ENCODE data around the gene CACNA1D.

Gene CACNA1D

DNA sequence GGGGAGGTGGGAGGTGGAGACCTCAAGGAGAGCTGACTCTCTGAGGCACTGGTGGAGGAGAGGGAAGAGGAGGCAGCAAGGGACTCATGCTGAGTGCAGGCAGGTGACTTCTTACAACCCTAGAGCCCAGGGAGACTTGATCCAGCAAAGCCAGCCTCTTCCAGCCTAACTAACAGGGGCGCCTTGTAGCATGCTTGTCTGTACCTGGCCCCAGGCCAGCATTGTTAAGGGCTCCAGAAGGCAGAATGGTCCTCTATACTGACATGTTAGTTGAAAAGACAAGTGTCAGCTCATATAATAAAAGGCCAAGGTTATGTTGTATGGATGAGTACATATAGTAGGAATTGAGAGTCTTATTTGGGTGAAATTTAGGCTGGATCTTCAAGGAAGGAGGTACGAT lies 286.4 kb downstream of the CACNA1D start:
- Histone ChIP-seq H3K27ac (ENCODE audit: low read depth, low read length) (no peak overlapping the region), H3K4me3 (ENCODE audit: low read length) (no peak overlapping the region), H3K23ac (ENCODE audit: low read length) (no peak overlapping the region), H2AK5ac (ENCODE audit: low read length) (no peak overlapping the region), H3K36me3 (ENCODE audit: control insufficient read depth, insufficient read depth, low read length) (no peaks in the 10 kb centered on the region), H3K9ac (ENCODE audit: low read length) (no peak overlapping the region), H4K5ac (ENCODE audit: low read length) (no peak overlapping the region), H3K79me1 (ENCODE audit: low read length) (no peaks in the 10 kb centered on the region), H2BK120ac (ENCODE audit: low read depth, low read length) (no peak overlapping the region), H3K79me2 (ENCODE audit: control insufficient read depth, insufficient read depth, low read length) (no peaks in the 10 kb centered on the region), H2BK15ac (replicated peaks; ENCODE audit: low read depth) (no peak overlapping the region), H4K8ac (ENCODE audit: low read depth, low read length) (no peak overlapping the region), H3K27me3 (ENCODE audit: insufficient read depth, low read length, poor library complexity) (no peaks in the 10 kb centered on the region), H3K4me1 (ENCODE audit: control insufficient read depth, low read depth, low read length) (peaks cover 2% of the 10 kb centered on the region), H2BK5ac (ENCODE audit: low read length) (no peak overlapping the region), H3K18ac (ENCODE audit: low read length) (no peak overlapping the region), H3K4me2 (ENCODE audit: low read length) (no peak overlapping the region), H3K4ac (ENCODE audit: low read depth, low read length) (no peak overlapping the region), H3K56ac (ENCODE audit: low read length) (no peak overlapping the region)
- WGBS (ENCODE audit: extremely low coverage, insufficient coverage, low lambda C conversion rate) = no CpG with 5 or more reads among the region's 2 CpGs
- DNase-seq = no peak

DNA sequence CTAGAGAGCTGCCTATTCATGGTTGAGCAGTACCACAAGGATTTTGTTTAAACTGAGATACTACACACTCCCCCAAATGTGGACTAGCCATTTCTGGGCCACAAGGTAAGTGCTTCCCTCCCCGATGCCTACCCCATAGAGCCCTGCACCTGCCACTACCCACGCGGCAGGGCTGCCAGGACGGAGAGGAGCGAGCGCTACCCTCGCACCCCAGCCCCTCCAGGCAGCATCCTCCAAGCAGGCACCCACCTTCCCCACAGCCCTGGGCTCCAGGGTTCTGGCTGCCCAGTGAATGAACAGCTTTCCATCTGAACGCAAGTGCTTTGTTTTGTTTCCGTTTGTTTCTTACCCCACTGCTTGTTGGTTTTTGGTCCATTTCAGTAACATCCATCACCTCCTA lies 292.6 kb downstream of the CACNA1D start:
- Histone ChIP-seq H3K56ac (ENCODE audit: low read length) (no peak overlapping the region), H3K27ac (ENCODE audit: low read depth, low read length) (no peak overlapping the region), H3K4me2 (ENCODE audit: low read length) (no peak overlapping the region), H4K8ac (ENCODE audit: low read depth, low read length) (no peak overlapping the region), H3K23ac (ENCODE audit: low read length) (no peak overlapping the region), H2BK120ac (ENCODE audit: low read depth, low read length) (no peak overlapping the region), H3K27me3 (ENCODE audit: insufficient read depth, low read length, poor library complexity) (no peaks in the 10 kb centered on the region), H2BK15ac (replicated peaks; ENCODE audit: low read depth) (no peak overlapping the region), H3K79me1 (ENCODE audit: low read length) (no peaks in the 10 kb centered on the region), H4K5ac (ENCODE audit: low read length) (no peak overlapping the region), H3K9ac (ENCODE audit: low read length) (no peak overlapping the region), H3K4me1 (ENCODE audit: control insufficient read depth, low read depth, low read length) (peaks cover 2% of the 10 kb centered on the region), H2AK5ac (ENCODE audit: low read length) (no peak overlapping the region), H2BK5ac (ENCODE audit: low read length) (no peak overlapping the region), H3K36me3 (ENCODE audit: control insufficient read depth, insufficient read depth, low read length) (no peaks in the 10 kb centered on the region), H3K4ac (ENCODE audit: low read depth, low read length) (no peak overlapping the region), H3K4me3 (ENCODE audit: low read length) (no peak overlapping the region), H3K18ac (ENCODE audit: low read length) (no peak overlapping the region), H3K79me2 (ENCODE audit: control insufficient read depth, insufficient read depth, low read length) (no peaks in the 10 kb centered on the region)
- no CpG with 5 or more reads among the region's 9 CpGs for WGBS (ENCODE audit: extremely low coverage, insufficient coverage, low lambda C conversion rate)
- no peak for DNase-seq

DNA sequence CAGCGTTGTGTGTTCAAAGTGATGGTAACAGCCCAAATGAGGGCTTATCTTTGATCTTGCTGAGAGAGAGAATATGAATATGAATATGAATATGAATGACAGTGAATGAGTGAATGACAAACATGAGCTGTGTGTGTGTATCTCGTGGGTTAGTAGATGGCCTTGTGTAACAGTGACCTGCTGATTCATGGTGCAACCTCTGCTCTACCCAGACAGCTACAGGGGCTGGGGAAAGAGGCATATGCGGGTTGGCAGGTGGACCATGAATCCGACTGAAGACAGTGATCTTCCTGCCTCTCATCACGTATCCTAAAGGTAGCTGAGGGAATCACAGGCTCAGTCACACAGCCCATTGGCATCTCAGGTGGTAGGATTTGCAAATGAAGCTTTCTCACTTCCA lies 293.6 kb downstream of the CACNA1D start:
- peak; percentile 44 for DNase-seq
- Histone ChIP-seq H4K8ac (ENCODE audit: low read depth, low read length) (no peak overlapping the region), H3K4me1 (ENCODE audit: control insufficient read depth, low read depth, low read length) (peaks cover 2% of the 10 kb centered on the region), H3K9ac (ENCODE audit: low read length) (no peak overlapping the region), H3K56ac (ENCODE audit: low read length) (no peak overlapping the region), H3K4me2 (ENCODE audit: low read length) (no peak overlapping the region), H3K27me3 (ENCODE audit: insufficient read depth, low read length, poor library complexity) (no peaks in the 10 kb centered on the region), H3K79me2 (ENCODE audit: control insufficient read depth, insufficient read depth, low read length) (no peaks in the 10 kb centered on the region), H3K27ac (ENCODE audit: low read depth, low read length) (no peak overlapping the region), H2BK5ac (ENCODE audit: low read length) (no peak overlapping the region), H2BK15ac (replicated peaks; ENCODE audit: low read depth) (no peak overlapping the region), H3K23ac (ENCODE audit: low read length) (no peak overlapping the region), H2AK5ac (ENCODE audit: low read length) (no peak overlapping the region), H2BK120ac (ENCODE audit: low read depth, low read length) (no peak overlapping the region), H3K4me3 (ENCODE audit: low read length) (no peak overlapping the region), H4K5ac (ENCODE audit: low read length) (no peak overlapping the region), H3K36me3 (ENCODE audit: control insufficient read depth, insufficient read depth, low read length) (no peaks in the 10 kb centered on the region), H3K4ac (ENCODE audit: low read depth, low read length) (no peak overlapping the region), H3K79me1 (ENCODE audit: low read length) (no peaks in the 10 kb centered on the region), H3K18ac (ENCODE audit: low read length) (no peak overlapping the region)
- no CpG with 5 or more reads among the region's 5 CpGs for WGBS (ENCODE audit: extremely low coverage, insufficient coverage, low lambda C conversion rate)

DNA sequence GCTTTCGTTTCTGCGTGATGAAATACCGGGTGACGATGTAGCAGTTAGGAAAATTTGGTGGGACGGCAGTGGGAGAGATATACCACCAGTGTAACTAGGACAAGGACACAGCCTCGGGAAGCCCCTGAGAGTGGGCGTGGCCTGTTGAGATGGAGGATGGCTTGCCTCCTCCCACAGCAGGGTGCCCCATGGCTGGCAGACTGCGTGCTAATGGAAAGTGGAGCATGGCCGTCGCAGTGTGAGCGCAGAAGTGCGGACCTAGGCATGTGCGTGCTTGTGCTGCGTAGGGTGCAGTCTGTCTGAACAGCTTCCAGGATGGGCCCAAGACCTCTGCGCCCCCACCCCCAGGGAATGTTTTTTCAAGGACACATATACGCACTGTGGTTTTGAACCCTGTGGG lies 295.0 kb downstream of the CACNA1D start:
- Histone ChIP-seq H4K5ac (ENCODE audit: low read length) (no peak overlapping the region), H3K23ac (ENCODE audit: low read length) (no peak overlapping the region), H3K79me2 (ENCODE audit: control insufficient read depth, insufficient read depth, low read length) (no peaks in the 10 kb centered on the region), H2BK120ac (ENCODE audit: low read depth, low read length) (no peak overlapping the region), H3K18ac (ENCODE audit: low read length) (no peak overlapping the region), H3K36me3 (ENCODE audit: control insufficient read depth, insufficient read depth, low read length) (no peaks in the 10 kb centered on the region), H3K4me1 (ENCODE audit: control insufficient read depth, low read depth, low read length) (peaks cover 2% of the 10 kb centered on the region), H3K9ac (ENCODE audit: low read length) (no peak overlapping the region), H3K27me3 (ENCODE audit: insufficient read depth, low read length, poor library complexity) (no peaks in the 10 kb centered on the region), H3K4me2 (ENCODE audit: low read length) (no peak overlapping the region), H3K27ac (ENCODE audit: low read depth, low read length) (no peak overlapping the region), H3K56ac (ENCODE audit: low read length) (no peak overlapping the region), H3K4ac (ENCODE audit: low read depth, low read length) (no peak overlapping the region), H3K4me3 (ENCODE audit: low read length) (no peak overlapping the region), H2AK5ac (ENCODE audit: low read length) (no peak overlapping the region), H2BK15ac (replicated peaks; ENCODE audit: low read depth) (no peak overlapping the region), H2BK5ac (ENCODE audit: low read length) (no peak overlapping the region), H4K8ac (ENCODE audit: low read depth, low read length) (no peak overlapping the region), H3K79me1 (ENCODE audit: low read length) (no peaks in the 10 kb centered on the region)
- DNase-seq = no peak
- no CpG with 5 or more reads among the region's 16 CpGs for WGBS (ENCODE audit: extremely low coverage, insufficient coverage, low lambda C conversion rate)

DNA sequence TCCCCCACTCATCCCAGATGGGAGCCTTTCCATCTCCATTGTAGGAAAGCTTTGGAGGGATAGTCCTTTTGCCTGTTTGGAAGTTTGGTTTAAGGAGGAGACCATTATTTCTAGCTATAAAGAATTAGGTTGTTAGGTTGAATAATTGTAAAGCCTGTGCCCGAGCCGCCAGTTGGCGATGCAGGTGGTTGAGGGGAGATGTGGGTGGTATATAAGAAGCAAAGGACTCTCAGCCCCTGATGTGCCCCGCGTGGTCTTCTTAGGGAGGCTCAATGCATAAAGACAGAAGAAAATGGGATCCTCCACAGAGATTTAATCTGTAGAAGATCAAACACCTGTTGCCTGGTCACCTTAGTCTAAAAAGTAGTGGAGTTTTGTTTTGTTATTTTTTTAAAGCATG lies 296.1 kb downstream of the CACNA1D start:
- no peaks in the 10 kb centered on the region for H3K79me1 ChIP-seq (ENCODE audit: low read length)
- H3K9ac ChIP-seq (ENCODE audit: low read length) = no peak overlapping the region
- no peak overlapping the region for H3K4me3 ChIP-seq (ENCODE audit: low read length)
- H2BK5ac ChIP-seq (ENCODE audit: low read length) = no peak overlapping the region
- H3K23ac ChIP-seq (ENCODE audit: low read length) = no peak overlapping the region
- peaks cover 2% of the 10 kb centered on the region for H3K4me1 ChIP-seq (ENCODE audit: control insufficient read depth, low read depth, low read length)
- H3K36me3 ChIP-seq (ENCODE audit: control insufficient read depth, insufficient read depth, low read length) = no peaks in the 10 kb centered on the region
- no peaks in the 10 kb centered on the region for H3K27me3 ChIP-seq (ENCODE audit: insufficient read depth, low read length, poor library complexity)
- DNase-seq = no peak
- no peak overlapping the region for H3K56ac ChIP-seq (ENCODE audit: low read length)
- H4K5ac ChIP-seq (ENCODE audit: low read length) = no peak overlapping the region
- no peak overlapping the region for H3K27ac ChIP-seq (ENCODE audit: low read depth, low read length)
- H2AK5ac ChIP-seq (ENCODE audit: low read length) = no peak overlapping the region
- no peaks in the 10 kb centered on the region for H3K79me2 ChIP-seq (ENCODE audit: control insufficient read depth, insufficient read depth, low read length)
- H3K18ac ChIP-seq (ENCODE audit: low read length) = no peak overlapping the region
- no CpG with 5 or more reads among the region's 5 CpGs for WGBS (ENCODE audit: extremely low coverage, insufficient coverage, low lambda C conversion rate)
- H3K4ac ChIP-seq (ENCODE audit: low read depth, low read length) = no peak overlapping the region
- no peak overlapping the region for H2BK15ac ChIP-seq (replicated peaks; ENCODE audit: low read depth)
- no peak overlapping the region for H2BK120ac ChIP-seq (ENCODE audit: low read depth, low read length)
- no peak overlapping the region for H4K8ac ChIP-seq (ENCODE audit: low read depth, low read length)
- H3K4me2 ChIP-seq (ENCODE audit: low read length) = no peak overlapping the region

DNA sequence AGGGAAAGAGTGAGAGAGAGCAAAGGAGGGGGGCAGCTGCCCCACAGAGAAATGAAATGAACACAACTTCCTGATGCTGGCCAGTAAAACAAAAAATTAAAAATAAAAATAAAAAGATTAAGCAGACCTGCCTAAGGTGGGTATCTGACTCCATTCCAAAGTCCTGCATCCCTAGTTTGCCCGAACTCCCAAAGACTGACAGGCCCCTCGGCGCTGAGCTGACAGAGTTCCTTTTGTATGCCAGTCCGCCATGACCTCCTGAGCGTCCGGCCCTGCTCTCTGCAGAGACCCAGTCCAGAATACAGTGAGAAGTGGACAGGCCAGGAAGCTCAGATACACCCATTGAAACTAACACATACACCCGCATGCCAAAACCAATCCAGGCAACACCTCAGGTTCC lies 296.9 kb downstream of the CACNA1D start:
- Histone ChIP-seq H3K18ac (ENCODE audit: low read length) (no peak overlapping the region), H2AK5ac (ENCODE audit: low read length) (no peak overlapping the region), H3K9ac (ENCODE audit: low read length) (no peak overlapping the region), H2BK15ac (replicated peaks; ENCODE audit: low read depth) (no peak overlapping the region), H3K79me2 (ENCODE audit: control insufficient read depth, insufficient read depth, low read length) (no peaks in the 10 kb centered on the region), H3K79me1 (ENCODE audit: low read length) (no peaks in the 10 kb centered on the region), H3K4me2 (ENCODE audit: low read length) (no peak overlapping the region), H2BK120ac (ENCODE audit: low read depth, low read length) (no peak overlapping the region), H3K4ac (ENCODE audit: low read depth, low read length) (no peak overlapping the region), H3K27ac (ENCODE audit: low read depth, low read length) (no peak overlapping the region), H3K27me3 (ENCODE audit: insufficient read depth, low read length, poor library complexity) (no peaks in the 10 kb centered on the region), H3K4me3 (ENCODE audit: low read length) (no peak overlapping the region), H3K36me3 (ENCODE audit: control insufficient read depth, insufficient read depth, low read length) (no peaks in the 10 kb centered on the region), H3K56ac (ENCODE audit: low read length) (no peak overlapping the region), H3K4me1 (ENCODE audit: control insufficient read depth, low read depth, low read length) (peaks cover 2% of the 10 kb centered on the region), H3K23ac (ENCODE audit: low read length) (no peak overlapping the region), H4K8ac (ENCODE audit: low read depth, low read length) (no peak overlapping the region), H2BK5ac (ENCODE audit: low read length) (no peak overlapping the region), H4K5ac (ENCODE audit: low read length) (no peak overlapping the region)
- no CpG with 5 or more reads among the region's 7 CpGs for WGBS (ENCODE audit: extremely low coverage, insufficient coverage, low lambda C conversion rate)
- no peak for DNase-seq

Data from mesendoderm (in vitro differentiated cells).